ENCODE results near the gene IL4I1.
A peak's percentile ranks its signal among the peaks of the same experiment; 100 is the strongest.

Gene IL4I1

GRCh38 chr19:49924004-49924880 is 27.6 kb upstream of the IL4I1 start:
- peak; percentile 73 for DNase-seq (ENCODE audit: low spot score)

DNA sequence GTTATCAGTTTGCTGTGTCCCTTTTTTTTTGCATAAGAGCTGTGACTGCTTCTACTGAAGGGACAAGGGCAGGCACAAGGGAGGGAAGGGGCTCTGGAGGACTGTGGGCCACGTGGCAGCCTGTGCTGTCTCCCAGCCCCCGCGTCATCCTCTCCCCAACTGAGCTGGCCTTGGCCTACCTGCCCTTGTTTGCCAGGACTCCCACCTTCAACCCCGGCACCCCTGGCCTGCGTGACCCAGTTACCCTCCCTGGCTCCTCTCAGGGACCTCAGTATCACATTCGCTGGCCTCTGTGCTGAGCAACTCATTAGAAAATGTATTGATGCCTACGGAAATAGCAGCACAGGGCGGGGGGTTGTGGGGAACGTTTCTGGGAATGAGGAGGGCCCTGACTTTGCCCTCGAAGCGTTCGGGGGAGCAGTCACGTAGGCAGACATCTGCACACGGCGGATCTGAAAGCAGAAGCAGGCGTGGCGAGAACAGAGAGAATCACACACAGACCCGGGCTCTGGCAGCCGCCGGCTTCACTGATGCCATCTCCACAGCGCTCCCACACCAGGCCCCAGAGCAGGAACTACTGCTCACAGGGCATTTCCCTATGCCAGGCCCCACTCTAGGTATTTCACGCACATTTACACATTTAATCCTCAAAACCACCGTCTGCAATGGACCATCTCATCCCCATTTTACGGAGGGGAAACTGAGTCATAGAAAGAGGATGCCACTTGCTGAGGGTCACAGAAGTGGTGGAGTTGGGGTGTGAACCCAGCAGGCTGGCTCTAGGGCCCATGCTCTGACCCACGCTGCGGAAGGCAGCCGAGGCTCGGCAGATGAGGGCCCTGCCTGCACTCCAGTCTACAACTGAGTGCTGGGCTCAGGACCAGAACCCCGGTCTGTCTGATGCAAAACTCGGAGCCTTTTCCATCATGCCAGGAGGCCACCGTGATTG is 26.6 kb upstream of the IL4I1 start:
- no peak for DNase-seq (ENCODE audit: low spot score)

DNA sequence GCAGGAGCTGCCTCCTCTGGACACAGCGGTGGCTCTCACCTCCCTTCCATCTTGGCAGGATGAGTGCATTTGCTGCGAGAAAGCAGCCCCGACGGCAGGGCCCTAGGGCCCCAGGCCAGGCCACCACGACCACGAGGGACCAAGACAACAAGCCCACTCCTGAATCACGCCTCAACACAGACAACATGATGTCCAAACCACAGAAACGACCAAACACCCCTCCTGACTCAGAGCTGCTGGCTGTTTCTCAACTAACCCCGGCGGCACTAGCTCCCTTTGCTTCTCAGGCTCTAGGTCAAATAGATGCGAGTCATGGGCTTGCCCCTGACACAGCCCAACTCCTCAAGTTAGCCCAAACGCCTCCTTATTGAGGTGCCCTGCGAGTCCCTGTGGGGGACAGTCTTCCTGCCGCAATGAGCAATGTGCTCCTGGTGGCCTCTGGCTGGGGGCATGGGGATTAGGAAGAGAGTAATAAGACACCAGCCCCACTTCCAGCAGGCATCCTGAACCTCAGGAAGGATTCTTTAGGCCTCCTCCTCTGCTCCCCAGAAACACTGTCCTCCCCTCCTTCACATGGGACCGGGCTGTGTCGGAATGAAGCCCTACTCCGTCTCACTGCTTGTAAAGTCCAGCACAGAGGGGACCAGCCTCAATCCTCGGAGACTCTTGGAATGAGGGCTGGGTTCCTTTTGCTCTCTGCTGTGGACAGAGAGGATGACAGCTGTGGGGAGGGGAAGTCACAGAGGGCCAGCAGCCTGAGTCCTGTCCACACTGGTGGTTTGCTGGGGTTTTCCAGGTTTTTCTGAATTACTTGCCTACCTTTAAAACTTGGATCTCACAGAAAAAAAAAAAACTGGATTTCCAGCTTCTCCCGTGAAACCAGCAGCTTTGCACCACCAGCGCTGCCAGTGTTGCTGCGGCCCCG is 25.4 kb upstream of the IL4I1 start:
- no peak for DNase-seq (ENCODE audit: low spot score)

- no peak for DNase-seq (ENCODE audit: low spot score)
Observed at GRCh38 chr19:49920624-49921363, 24.1 kb upstream of the IL4I1 start.

DNA sequence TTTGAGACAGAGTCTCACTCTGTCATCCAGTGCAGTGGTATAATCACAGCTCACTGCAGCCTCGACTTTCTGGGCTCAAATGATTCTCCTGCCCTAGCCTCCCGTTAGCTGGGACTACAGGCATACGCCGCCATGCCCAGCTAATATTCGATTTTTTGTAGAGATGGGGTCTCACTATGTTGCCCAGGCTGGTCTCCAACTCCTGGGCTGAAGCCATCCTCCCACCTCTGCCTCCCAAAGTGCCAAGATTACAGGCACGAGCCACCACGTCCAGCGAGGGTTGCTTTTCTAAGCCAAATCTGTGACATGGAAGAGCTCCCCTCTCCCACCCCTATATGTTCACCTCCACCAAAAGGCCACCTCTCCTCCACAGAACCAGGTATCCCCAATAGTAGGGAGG is 21.4 kb upstream of the IL4I1 start:
- DNase-seq (ENCODE audit: low spot score), result no peak

GRCh38 chr19:49916839-49917733 is 20.4 kb upstream of the IL4I1 start:
- DNase-seq (ENCODE audit: low spot score), result peak; percentile 81

DNA sequence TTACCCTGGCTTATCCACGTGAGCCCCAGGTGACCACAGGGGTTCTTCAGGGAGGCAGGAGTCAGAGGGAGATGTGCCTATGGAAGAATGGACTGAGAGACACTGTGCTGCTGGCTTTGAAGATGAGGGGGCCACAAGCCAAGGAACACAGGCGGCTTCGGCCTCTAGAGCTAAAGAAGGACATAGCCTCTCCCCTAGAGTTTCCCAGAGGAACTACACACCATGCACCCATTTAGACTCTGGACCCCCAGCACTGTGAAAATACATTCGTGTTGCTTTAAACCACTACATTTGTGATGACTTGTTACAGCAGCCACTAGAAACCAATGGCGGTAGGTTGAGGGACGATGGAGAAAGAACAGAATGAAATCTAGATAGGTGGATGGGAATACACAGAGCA is 18.6 kb upstream of the IL4I1 start:
- DNase-seq (ENCODE audit: low spot score), result no peak

DNA sequence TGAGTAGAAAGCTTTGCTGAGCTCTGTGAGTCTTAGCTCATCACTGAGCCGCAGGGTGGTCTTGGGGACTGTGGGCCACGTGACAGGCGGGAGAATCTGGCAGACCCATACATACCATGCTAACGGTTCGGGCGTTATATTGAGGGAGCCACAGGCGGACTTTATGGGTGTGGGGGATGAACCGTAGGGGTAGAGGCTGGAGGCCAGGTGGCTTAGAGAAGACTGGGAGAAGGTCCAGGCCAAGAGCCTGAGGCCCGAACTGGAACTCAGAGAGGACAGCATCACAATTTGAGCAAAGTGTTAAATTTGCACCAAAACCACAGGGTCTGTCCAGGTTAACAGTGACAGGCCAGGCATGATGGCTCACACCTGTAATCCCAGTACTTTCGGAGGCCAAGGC is 17.0 kb upstream of the IL4I1 start:
- no peak for DNase-seq (ENCODE audit: low spot score)

GRCh38 chr19:49912965-49913685 is 16.4 kb upstream of the IL4I1 start:
- peak; percentile 38 for DNase-seq (ENCODE audit: low spot score)

DNA sequence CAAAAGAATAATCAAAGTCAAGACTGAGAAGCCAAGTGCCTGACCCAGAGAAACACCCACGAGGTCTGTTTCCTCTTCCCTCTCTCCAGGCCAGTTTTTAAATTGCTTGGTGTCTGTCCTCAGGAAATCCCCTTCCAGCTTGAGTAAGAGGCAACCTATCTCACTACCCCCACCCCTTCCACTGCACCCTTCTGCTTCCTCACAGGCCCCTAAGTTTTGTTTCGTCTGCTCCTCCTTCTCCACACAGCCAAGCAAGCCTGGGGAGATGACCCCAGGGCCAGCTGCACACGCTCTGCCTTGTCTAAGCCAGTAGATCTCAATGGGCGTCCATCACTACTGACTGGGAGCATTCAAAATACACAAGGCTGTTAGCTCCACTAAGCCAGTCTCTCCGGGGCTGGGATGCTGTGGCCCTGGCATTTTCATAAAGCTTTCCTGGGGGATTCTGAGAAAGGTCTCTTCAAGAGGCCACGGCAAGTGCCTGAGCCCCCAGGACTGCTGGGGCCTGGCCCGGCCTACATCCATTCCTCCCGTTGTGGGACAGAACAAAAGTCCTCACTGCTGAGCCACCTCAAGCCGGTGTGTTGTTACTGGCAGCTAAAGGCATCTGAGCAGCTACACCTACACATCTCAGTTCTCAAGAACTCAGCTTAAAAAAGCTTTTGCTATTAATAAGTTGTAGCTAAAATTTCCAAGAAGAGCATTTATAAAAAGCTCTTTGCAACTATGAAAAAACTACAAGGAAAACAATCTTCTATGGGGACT is 14.9 kb upstream of the IL4I1 start:
- DNase-seq (ENCODE audit: low spot score), result no peak

DNA sequence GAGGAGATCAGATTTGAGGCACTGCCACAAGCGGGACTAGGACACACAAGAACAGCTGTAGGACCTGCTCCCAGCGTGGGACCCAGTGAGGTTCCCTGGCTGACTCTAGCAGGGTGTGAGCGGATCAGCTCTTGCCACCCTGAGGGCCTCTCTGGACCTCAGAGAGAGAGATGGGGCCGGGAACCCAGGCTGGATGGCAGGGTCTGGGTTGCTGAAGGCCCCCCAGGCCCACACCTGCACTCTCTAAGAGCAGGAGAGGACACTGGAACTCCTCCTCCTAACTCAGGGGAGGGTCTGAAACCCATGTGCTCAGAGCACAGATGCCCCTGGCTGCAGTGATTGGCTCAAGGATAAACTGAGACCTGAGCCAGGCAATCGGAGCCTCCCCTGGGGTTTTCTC is 13.5 kb upstream of the IL4I1 start:
- no peak for DNase-seq (ENCODE audit: low spot score)

- no peak for DNase-seq (ENCODE audit: low spot score)
Observed at GRCh38 chr19:49908480-49909420, 12.1 kb upstream of the IL4I1 start.

DNA sequence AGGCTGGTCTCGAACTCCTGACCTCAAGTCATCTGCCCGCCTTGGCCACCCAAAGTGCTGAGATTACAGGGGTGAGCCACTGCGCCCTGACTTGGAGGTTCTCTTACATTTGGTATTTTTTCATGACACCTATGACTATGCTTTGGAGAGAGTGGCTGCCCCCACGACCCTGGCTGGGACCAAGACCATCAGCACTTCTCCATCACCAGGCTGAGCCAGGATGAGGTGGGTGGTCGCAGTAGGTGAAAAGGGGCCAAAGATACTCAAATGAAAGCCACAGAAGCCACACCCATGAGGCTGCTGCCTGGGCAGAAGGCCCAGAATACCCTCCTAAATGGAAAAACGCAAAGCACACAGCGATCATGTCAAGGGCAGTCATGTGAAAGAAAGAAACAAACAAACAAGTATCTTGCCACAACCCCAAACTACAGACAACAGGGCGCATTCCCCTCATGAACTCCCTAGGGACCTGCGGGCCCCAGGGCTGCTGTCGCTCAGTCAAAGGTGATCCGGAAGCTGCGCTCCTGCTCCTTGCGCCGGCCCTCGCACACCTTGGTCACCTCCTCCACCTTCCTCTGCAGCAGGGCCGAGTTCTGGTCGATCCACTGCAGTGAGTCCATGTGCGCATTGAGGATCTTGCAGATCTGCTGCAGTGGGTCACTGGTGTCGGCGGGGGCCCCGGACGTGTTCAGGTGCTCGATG is 11.2 kb upstream of the IL4I1 start:
- DNase-seq (ENCODE audit: low spot score), result no peak

- no peak for DNase-seq (ENCODE audit: low spot score)
Observed at GRCh38 chr19:49906879-49907564, 10.3 kb upstream of the IL4I1 start.

DNA sequence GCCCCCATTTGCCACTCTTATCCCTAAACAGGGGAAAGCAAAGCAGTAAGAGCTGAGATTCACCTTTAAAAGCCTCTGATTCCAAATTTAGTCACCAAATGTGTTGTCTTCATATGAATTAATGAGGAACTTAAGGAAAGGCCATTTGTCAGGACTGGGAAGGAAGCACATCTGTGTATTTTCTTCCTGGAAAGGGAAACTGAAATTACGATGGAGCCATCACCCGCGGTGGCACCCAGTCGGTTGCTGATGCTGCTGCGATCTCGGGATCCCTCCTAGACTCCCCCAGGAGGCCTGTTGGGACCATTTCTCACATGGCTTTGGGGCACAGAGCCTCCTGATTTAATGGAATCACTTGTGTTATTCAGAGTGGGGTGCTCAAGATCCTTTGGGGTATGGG is 7.4 kb upstream of the IL4I1 start:
- DNase-seq (ENCODE audit: low spot score), result no peak

DNA sequence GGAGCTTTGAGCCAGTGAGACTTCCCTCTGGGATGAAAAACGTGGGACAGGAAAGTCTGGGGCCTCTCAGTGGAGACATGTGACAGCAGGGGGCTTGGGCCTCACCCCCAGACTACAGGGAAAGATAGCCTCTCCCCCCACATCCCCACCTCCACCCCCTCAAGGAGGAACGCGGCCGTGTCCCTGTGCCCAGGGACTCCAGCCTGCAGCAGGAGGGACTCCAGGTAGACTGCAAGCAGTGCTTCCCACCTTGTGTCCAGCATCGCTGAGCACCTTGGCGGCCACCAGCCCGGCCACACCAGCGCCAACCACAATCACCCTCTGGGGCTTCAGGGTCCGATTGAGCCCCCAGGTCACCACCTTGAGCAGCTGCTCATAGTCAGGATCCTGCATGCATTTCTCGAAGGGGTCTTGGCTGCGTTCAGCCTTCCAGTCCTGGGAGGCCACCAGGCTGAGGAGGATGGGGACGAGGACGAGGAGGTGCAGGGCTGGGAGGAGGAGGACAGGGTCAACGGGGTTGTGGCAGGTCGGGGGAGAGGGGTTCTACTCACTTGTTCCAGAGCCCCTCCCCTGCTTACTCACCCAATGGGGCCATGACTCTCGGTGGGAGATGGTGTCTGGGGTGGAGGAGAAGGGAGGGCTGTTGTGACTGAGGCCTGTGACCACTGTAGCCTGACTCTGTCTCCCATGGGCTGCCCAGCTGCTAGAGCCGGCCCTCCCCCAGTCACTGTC is 955 bp downstream of the IL4I1 start:
- DNase-seq (ENCODE audit: low spot score), result peak; percentile 37
